Measurements from ENCODE around the gene TEX261. TPM values are rescaled to one million over a fixed set of nuclear protein-coding genes. Genes with fewer than 3 reads are reported as not detected.

Gene TEX261
- polyA plus RNA-seq, 1 of the 3 experiments (the other 2 are of a cell fraction) = 44.3 TPM

GRCh38 chr2:71008342-71008741 is 13.7 kb upstream of the TEX261 start:
- no peaks in the 10 kb centered on the region for H3K9me2 ChIP-seq
- no peak overlapping the region for H3K9ac ChIP-seq
- TF ChIP-seq MXI1 (IDR thresholded peaks at IDR 0.05; ENCODE audit: low read depth, low read length) = no peak
- TF ChIP-seq NFIC (IDR thresholded peaks at IDR 0.05; ENCODE audit: borderline replicate concordance) = no peak
- TF ChIP-seq TEAD4 (IDR thresholded peaks at IDR 0.05; ENCODE audit: borderline replicate concordance, insufficient read depth) = no peak
- TF ChIP-seq SIN3A (IDR thresholded peaks at IDR 0.05; ENCODE audit: borderline replicate concordance, low read depth, low read length) = no peak
- TF ChIP-seq TCF12 (IDR thresholded peaks at IDR 0.05) = no peak
- no peak for TF ChIP-seq RCOR1 (IDR thresholded peaks at IDR 0.05; ENCODE audit: low read length)
- no peak for TF ChIP-seq NRF1 (IDR thresholded peaks at IDR 0.05; ENCODE audit: low read depth, low read length)
- TF ChIP-seq USF1 (IDR thresholded peaks at IDR 0.05; ENCODE audit: borderline replicate concordance, low read depth) = no peak
- TF ChIP-seq, protein P1, sequence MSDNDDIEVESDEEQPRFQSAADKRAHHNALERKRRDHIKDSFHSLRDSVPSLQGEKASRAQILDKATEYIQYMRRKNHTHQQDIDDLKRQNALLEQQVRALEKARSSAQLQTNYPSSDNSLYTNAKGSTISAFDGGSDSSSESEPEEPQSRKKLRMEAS (IDR thresholded peaks at IDR 0.05; ENCODE audit: low read depth) = no peak
- H3K4me1 ChIP-seq (ENCODE audit: control insufficient read depth in 1 of 2, insufficient read depth in 2 of 2, low read depth in 1 of 2, low read length in 1 of 2) = no peaks in the 10 kb centered on the region
- no peak overlapping the region for H2AFZ ChIP-seq (ENCODE audit: low read depth)
- no peaks in the 10 kb centered on the region for H3K36me3 ChIP-seq (replicated peaks in 1 of 2; ENCODE audit: control insufficient read depth in 1 of 2, insufficient read depth in 2 of 2, low read length in 1 of 2)
- no peaks in the 10 kb centered on the region for H3K9me3 ChIP-seq
- no peak overlapping the region for H3K4me2 ChIP-seq
- H3K79me2 ChIP-seq (ENCODE audit: insufficient read depth) = no peaks in the 10 kb centered on the region
- 83% methylated on average over 13 of the region's 13 CpGs for WGBS (ENCODE audit: low lambda C conversion rate)
- POLR2A ChIA-PET = no interaction called here
- no peak overlapping the region for H3K4me3 ChIP-seq (ENCODE audit: low read depth in 2 of 2, low read length in 1 of 2)
- H3K27me3 ChIP-seq (ENCODE audit: insufficient read depth) = peaks cover 14% of the 10 kb centered on the region; the same call in 1 of the 2 replicates
- CTCF ChIA-PET = interaction anchor here (0.9 kb wide), 1 partner anchor 218 kb away, joined by 3 read pairs; the partner anchor contains the start of gene FIGLA
- H3F3A ChIP-seq (replicated peaks; ENCODE audit: insufficient read depth) = no peaks in the 10 kb centered on the region
- H4K20me1 ChIP-seq (ENCODE audit: insufficient read depth) = no peaks in the 10 kb centered on the region
- H3K27ac ChIP-seq (ENCODE audit: low read depth in 2 of 2, low read length in 1 of 2) = no peak overlapping the region
- no peak for DNase-seq

- ChIA-PET CTCF (interaction anchor here (1.0 to 1.4 kb wide), 6 partner anchors 10 to 146 kb away, joined by 3 to 4 read pairs (median 3); no protein-coding TSS in a partner anchor), POLR2A (no interaction called here)
- Histone ChIP-seq H4K20me1 (ENCODE audit: insufficient read depth) (no peaks in the 10 kb centered on the region), H3F3A (replicated peaks; ENCODE audit: insufficient read depth) (no peaks in the 10 kb centered on the region), H3K4me2 (no peak overlapping the region), H2AFZ (ENCODE audit: low read depth) (no peak overlapping the region), H3K4me3 (ENCODE audit: low read depth in 2 of 2, low read length in 1 of 2) (no peak overlapping the region), H3K79me2 (ENCODE audit: insufficient read depth) (no peaks in the 10 kb centered on the region), H3K36me3 (replicated peaks in 1 of 2; ENCODE audit: control insufficient read depth in 1 of 2, insufficient read depth in 2 of 2, low read length in 1 of 2) (no peaks in the 10 kb centered on the region), H3K9ac (no peak overlapping the region), H3K4me1 (ENCODE audit: control insufficient read depth in 1 of 2, insufficient read depth in 2 of 2, low read depth in 1 of 2, low read length in 1 of 2) (no peaks in the 10 kb centered on the region), H3K27me3 (ENCODE audit: insufficient read depth) (peaks cover 13% of the 10 kb centered on the region; the same call in 1 of the 2 replicates), H3K9me3 (no peaks in the 10 kb centered on the region), H3K9me2 (no peaks in the 10 kb centered on the region), H3K27ac (ENCODE audit: low read depth in 2 of 2, low read length in 1 of 2) (no peak overlapping the region)
- 51% methylated on average over 4 of the region's 5 CpGs for WGBS (ENCODE audit: low lambda C conversion rate)
- no peak for TF ChIP-seq REST (IDR thresholded peaks at IDR 0.05; ENCODE audit: low read depth, low read length)
- TF ChIP-seq FOXJ3 (CRISPR knock-in tag; IDR thresholded peaks at IDR 0.05) = no peak
- TF ChIP-seq RCOR1 (IDR thresholded peaks at IDR 0.05; ENCODE audit: low read length) = no peak
- no peak for TF ChIP-seq MEF2A (IDR thresholded peaks at IDR 0.05; ENCODE audit: borderline replicate concordance, low read depth)
- DNase-seq = no peak
These were observed 12.5 kb upstream of the TEX261 start for GRCh38 chr2:71006955-71007799.
